OCI-LY3 (cell line): Measurements from ENCODE around the gene B3GLCT.

Experiments
- H2AFZ ChIP-seq: fragments of 200-600, 300-600 bp; shearing (Covaris generic); 2 replicates; pipeline ENCODE4 v1.6.0; 2014; ENCODE audit warnings: antibody characterized with exemption, low read depth, low read length
- H3K27ac ChIP-seq: fragments of 200-600, 300-600 bp; sonication (generic); 2 replicates; pipeline ENCODE4 v1.5.1; 2014; ENCODE audit warnings: mild to moderate bottlenecking, low read length, moderate library complexity, mixed read lengths
- H3K27me3 ChIP-seq: fragments of 200-600, 300-600 bp; sonication (generic); 2 replicates; pipeline ENCODE4 v1.6.1; 2014; ENCODE audit warnings: low read depth, low read length, mixed read lengths
- H3K36me3 ChIP-seq: fragments of 200-600, 300-600 bp; sonication (generic); replicated peaks from 2 replicates; pipeline ENCODE3; 2014; ENCODE audit warnings: low read depth, low read length, mixed read lengths
- H3K4me1 ChIP-seq: fragments of 300-600, 200-600 bp; sonication (generic); 2 replicates; pipeline ENCODE4 v1.6.1; 2014; ENCODE audit warnings: low read length, mixed read lengths
- H3K4me2 ChIP-seq: fragments of 200-600, 300-600 bp; sonication (generic); 2 replicates; pipeline ENCODE4 v1.6.1; 2014; ENCODE audit warnings: low read length, mixed read lengths
- H3K4me3 ChIP-seq: fragments of 300-600, 200-600 bp; sonication (generic); 2 replicates; pipeline ENCODE4 v1.5.1; 2014; ENCODE audit warnings: antibody characterized with exemption, mild to moderate bottlenecking, low read length, moderate library complexity
- H3K79me2 ChIP-seq: fragments of 300-600, 200-600 bp; shearing (Covaris generic); 2 replicates; pipeline ENCODE4 v1.6.1; 2014; ENCODE audit warnings: mild to moderate bottlenecking, low read length, mixed read lengths
- H3K9ac ChIP-seq: fragments of 300-600, 200-600 bp; shearing (Covaris generic); 2 replicates; pipeline ENCODE4 v1.6.0; 2014; ENCODE audit warnings: mild to moderate bottlenecking, low read length, moderate library complexity
- H3K9me3 ChIP-seq: fragments of 200-600, 300-600 bp; shearing (Covaris generic); 2 replicates; pipeline ENCODE4 v1.6.1; 2014; ENCODE audit warnings: low read length, mixed read lengths; ENCODE audit not compliant: insufficient read depth
- H4K20me1 ChIP-seq: fragments of 200-600, 300-600 bp; sonication (generic); 2 replicates; pipeline ENCODE4 v1.6.1; 2016; ENCODE audit warnings: low read length, mixed read lengths; ENCODE audit not compliant: insufficient read depth
- EZH2phosphoT487 ChIP-seq: fragments of 200-600 bp; shearing (Covaris generic); IDR thresholded peaks from 2 replicates; pipeline ENCODE4 v1.6.1; 2018; ENCODE audit warnings: antibody characterized with exemption, mixed run types, low read depth
- TF ChIP-seq, protein P1 (sequence below): fragments of 200-600, 300-600 bp; sonication (generic); IDR thresholded peaks from 2 replicates; pipeline ENCODE4 v1.5.1; 2014; ENCODE audit warnings: antibody characterized with exemption, low read length, low read depth

B3GLCT gene

DNA sequence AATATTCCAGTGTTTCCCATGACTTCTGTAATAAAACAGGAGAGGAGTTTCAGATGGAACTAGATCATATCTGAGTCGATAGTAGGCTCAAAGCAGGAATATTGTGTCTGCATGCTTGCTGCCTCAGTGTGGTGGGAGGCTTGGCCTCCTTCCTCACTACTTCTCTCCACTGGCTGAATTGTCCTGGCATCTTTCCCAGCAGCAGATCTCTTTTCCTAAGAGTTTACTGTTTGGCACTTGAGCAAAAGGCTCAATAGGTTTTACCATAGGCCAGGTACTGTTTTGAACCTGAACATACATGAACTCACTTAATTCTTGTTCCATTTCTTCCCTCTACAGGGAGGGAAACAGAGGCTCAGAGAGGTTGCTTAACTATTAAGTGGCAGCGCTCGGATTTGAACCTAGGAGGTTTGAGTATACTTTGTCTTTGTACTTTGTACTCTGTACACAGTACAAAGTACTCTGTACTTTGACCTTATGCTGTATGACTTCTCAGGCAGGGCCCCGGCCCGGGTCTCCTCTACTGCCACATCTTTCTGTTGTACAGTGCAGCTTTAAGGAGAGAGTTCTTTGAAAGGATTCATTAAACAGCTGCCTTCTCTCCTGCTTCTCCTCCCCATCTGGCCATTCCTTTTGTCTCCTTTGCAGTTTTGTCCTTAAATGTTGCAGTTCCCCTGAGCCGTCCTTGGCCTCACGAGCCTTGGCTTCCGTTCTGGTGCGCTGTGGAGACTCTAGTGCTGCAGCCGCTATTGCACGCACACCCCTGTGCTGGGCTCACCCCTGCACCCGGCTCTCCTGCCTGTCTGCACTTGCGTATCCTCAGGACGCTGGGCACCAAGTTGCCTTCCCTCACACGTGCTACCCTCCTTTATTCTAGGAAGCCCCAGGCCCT lies 8.1 kb downstream of the B3GLCT start:
- H3K4me3 ChIP-seq: no peak overlapping the region
- no peaks in the 10 kb centered on the region for H3K9me3 ChIP-seq
- no peaks in the 10 kb centered on the region for H4K20me1 ChIP-seq
- H2AFZ ChIP-seq: no peak overlapping the region
- H3K4me2 ChIP-seq: no peak overlapping the region
- H3K4me1 ChIP-seq: no peaks in the 10 kb centered on the region; the same call in 1 of the 2 replicates
- H3K9ac ChIP-seq: no peak overlapping the region
- H3K79me2 ChIP-seq: no peaks in the 10 kb centered on the region
- TF ChIP-seq, protein P1, sequence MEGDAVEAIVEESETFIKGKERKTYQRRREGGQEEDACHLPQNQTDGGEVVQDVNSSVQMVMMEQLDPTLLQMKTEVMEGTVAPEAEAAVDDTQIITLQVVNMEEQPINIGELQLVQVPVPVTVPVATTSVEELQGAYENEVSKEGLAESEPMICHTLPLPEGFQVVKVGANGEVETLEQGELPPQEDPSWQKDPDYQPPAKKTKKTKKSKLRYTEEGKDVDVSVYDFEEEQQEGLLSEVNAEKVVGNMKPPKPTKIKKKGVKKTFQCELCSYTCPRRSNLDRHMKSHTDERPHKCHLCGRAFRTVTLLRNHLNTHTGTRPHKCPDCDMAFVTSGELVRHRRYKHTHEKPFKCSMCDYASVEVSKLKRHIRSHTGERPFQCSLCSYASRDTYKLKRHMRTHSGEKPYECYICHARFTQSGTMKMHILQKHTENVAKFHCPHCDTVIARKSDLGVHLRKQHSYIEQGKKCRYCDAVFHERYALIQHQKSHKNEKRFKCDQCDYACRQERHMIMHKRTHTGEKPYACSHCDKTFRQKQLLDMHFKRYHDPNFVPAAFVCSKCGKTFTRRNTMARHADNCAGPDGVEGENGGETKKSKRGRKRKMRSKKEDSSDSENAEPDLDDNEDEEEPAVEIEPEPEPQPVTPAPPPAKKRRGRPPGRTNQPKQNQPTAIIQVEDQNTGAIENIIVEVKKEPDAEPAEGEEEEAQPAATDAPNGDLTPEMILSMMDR: no peak
- TF ChIP-seq EZH2phosphoT487: no peak
- H3K27me3 ChIP-seq: no peaks in the 10 kb centered on the region
- no peak overlapping the region for H3K27ac ChIP-seq
- no peaks in the 10 kb centered on the region for H3K36me3 ChIP-seq

DNA sequence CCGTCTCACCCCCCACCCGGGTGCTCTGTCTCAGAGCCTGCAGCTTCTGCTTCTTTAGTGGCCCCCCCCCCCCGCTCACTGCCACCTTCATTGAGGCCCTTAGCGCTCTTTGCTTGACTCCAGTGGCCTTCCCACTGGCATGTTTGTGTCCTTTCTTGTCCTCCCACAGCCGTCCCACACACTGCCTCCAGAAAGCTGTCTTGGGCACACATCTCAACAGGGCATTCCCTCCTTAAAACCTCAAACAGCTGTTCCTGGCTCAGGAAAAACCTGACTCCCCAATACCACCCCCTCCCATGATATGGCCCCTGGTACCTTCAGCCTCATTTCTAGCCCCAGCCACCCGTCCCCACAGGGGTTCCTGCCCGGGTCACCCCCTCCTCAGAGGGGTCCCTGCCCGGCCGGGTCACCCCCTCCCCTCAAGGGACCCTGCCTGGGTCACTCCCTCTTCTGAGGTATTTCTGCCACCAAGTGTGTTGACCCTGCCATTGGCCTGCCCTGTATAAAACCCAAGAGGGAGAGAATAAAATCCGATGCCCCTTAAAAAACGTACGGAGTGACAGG lies 8.9 kb downstream of the B3GLCT start:
- Histone ChIP-seq H3K4me1 (no peaks in the 10 kb centered on the region; the same call in 1 of the 2 replicates), H3K36me3 (no peaks in the 10 kb centered on the region), H3K27ac (no peak overlapping the region), H3K27me3 (no peaks in the 10 kb centered on the region), H3K4me2 (no peak overlapping the region), H3K9ac (no peak overlapping the region), H4K20me1 (no peaks in the 10 kb centered on the region), H3K9me3 (no peaks in the 10 kb centered on the region), H3K4me3 (no peak overlapping the region), H3K79me2 (no peaks in the 10 kb centered on the region), H2AFZ (no peak overlapping the region)
- TF ChIP-seq EZH2phosphoT487: no peak
- TF ChIP-seq, protein P1: no peak

DNA sequence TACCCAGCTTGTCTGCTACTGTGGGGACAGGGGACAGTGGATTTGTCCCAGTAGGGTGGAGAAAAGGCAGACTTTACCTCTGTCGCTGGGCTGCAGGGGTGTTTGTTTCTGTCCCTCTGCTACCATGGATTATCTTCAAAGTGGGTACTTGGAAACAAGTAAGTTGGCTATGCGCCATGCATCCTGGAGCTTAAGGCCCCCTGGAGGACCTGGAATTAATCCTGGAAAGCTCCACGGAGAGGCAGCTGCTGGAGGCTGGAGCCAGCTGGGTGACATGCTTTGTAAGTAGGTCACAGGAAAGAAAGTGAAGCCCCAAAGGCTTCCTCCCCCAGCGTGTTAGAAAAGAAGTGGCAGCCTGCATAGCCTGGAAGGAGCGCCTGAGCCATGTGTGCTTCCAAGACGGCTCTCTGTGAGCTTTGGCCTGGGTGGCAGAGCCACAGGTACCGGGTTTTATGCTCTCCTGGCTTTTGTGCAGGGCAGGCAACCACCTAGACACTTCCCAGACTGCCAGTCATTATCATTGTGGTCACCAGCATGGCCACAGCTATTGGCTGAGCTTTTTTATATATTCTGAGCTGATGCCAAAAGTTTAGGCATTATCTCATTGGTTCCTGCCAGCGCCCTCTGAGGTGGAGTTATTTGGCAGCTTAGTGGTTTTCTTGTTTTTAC lies 9.5 kb downstream of the B3GLCT start:
- TF ChIP-seq, protein P1: no peak
- no peak for TF ChIP-seq EZH2phosphoT487
- Histone ChIP-seq H3K9me3 (no peaks in the 10 kb centered on the region), H3K36me3 (no peaks in the 10 kb centered on the region), H3K9ac (no peak overlapping the region), H2AFZ (no peak overlapping the region), H3K79me2 (no peaks in the 10 kb centered on the region), H3K4me1 (no peaks in the 10 kb centered on the region; the same call in 1 of the 2 replicates), H4K20me1 (no peaks in the 10 kb centered on the region), H3K27me3 (no peaks in the 10 kb centered on the region), H3K4me3 (no peak overlapping the region), H3K4me2 (no peak overlapping the region), H3K27ac (no peak overlapping the region)

DNA sequence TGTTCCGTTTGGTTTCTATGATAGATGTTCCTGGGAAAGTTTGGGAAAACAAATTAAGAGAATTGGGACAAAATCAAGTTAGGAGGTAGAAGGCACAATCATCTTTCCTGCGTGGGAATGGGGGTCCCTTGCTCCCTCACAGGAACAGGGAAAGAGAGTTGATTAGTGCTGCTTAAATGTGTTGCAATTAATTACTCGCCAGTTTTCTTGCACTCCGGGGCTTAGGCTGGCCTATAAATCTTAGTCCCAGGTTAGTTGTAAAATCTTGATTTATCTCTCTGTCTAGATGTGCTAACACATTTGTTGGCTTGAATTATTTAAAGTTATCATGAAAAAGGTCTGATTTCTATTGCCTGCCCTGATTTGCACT lies 10.1 kb downstream of the B3GLCT start:
- H4K20me1 ChIP-seq: no peaks in the 10 kb centered on the region
- no peaks in the 10 kb centered on the region for H3K4me1 ChIP-seq
- no peak overlapping the region for H3K27ac ChIP-seq
- TF ChIP-seq, protein P1: no peak
- no peak for TF ChIP-seq EZH2phosphoT487
- H3K9me3 ChIP-seq: no peaks in the 10 kb centered on the region
- no peaks in the 10 kb centered on the region for H3K27me3 ChIP-seq
- H3K36me3 ChIP-seq: no peaks in the 10 kb centered on the region
- H3K4me2 ChIP-seq: no peak overlapping the region
- H2AFZ ChIP-seq: no peak overlapping the region
- no peak overlapping the region for H3K9ac ChIP-seq
- H3K79me2 ChIP-seq: no peaks in the 10 kb centered on the region
- no peak overlapping the region for H3K4me3 ChIP-seq
